Karpas-422 (cell line): ENCODE results near the gene GNPAT. TPM values are rescaled to one million over a fixed set of nuclear protein-coding genes. Genes with fewer than 3 reads are reported as not detected.
"Not testable (repeated sequence)": the region's sequence is repeated elsewhere in the genome, so short reads cannot be mapped to it uniquely, and the experiment has no call there.

Experiments used
- DNase-seq: peaks from one replicate; pipeline ENCODE4 v3.0.0-alpha.2; 2015
- H2AFZ ChIP-seq: fragments of 200-600 bp; sonication (generic); 2 replicates; pipeline ENCODE4 v1.6.1; 2014; ENCODE audit warnings: antibody characterized with exemption, low read length, mixed read lengths
- H3K27ac ChIP-seq: fragments of 200-600 bp; sonication (generic); 2 replicates; pipeline ENCODE4 v1.5.1; 2014; ENCODE audit warnings: mild to moderate bottlenecking, low read length, moderate library complexity
- H3K27me3 ChIP-seq: fragments of 200-600 bp; sonication (generic); 2 replicates; pipeline ENCODE4 v1.6.1; 2014; ENCODE audit warnings: low read length, mixed read lengths
- H3K36me3 ChIP-seq: fragments of 200-600 bp; sonication (generic); 2 replicates; pipeline ENCODE4 v1.6.1; 2014; ENCODE audit warnings: low read length, mixed read lengths; ENCODE audit not compliant: insufficient read depth
- H3K4me1 ChIP-seq: fragments of 200-600 bp; sonication (generic); 2 replicates; pipeline ENCODE4 v1.6.1; 2014; ENCODE audit warnings: mild to moderate bottlenecking, low read length, mixed read lengths
- H3K4me2 ChIP-seq: fragments of 200-600 bp; sonication (generic); 2 replicates; pipeline ENCODE4 v1.6.1; 2014; ENCODE audit warnings: low read length, low read depth, mild to moderate bottlenecking; ENCODE audit not compliant: poor library complexity, severe bottlenecking
- H3K4me3 ChIP-seq: fragments of 200-600 bp; sonication (generic); 2 replicates; pipeline ENCODE4 v1.5.1; 2014; ENCODE audit warnings: mild to moderate bottlenecking, antibody characterized with exemption, low read length, mixed read lengths
- H3K79me2 ChIP-seq: fragments of 200-600 bp; sonication (generic); 2 replicates; pipeline ENCODE4 v1.6.1; 2014; ENCODE audit warnings: mild to moderate bottlenecking, low read length, mixed read lengths
- H3K9ac ChIP-seq: fragments of 200-600 bp; sonication (generic); 2 replicates; pipeline ENCODE4 v1.6.0; 2014; ENCODE audit warnings: low read length
- H3K9me2 ChIP-seq: fragments of 200-600 bp; sonication (generic), shearing (Covaris generic); replicated peaks from 2 replicates; pipeline ENCODE4 v1.6.0; 2014; ENCODE audit warnings: mild to moderate bottlenecking, low read length, moderate library complexity; ENCODE audit not compliant: insufficient read depth
- H3K9me3 ChIP-seq: fragments of 300-700, 200-600 bp; sonication (generic); 2 replicates; pipeline ENCODE4 v1.6.1; 2014; ENCODE audit warnings: low read length, mixed read lengths
- H4K20me1 ChIP-seq: fragments of 200-600 bp; sonication (generic); 2 replicates; pipeline ENCODE4 v1.6.1; 2014; ENCODE audit warnings: mild to moderate bottlenecking, antibody characterized with exemption, low read length, low read depth; ENCODE audit not compliant: insufficient read depth
- total RNA-seq: library from RNA; depleted of rRNA; stranded (reverse); fragments of >200 nt; shearing (Covaris generic); gene quantifications from 2 replicates; pipeline ENCODE4 v1.2.3, GENCODE V29; 2014; ENCODE audit warnings: low replicate concordance

GNPAT gene
- total RNA-seq, 1 experiment from 2014 or later = 36.0 TPM

DNA sequence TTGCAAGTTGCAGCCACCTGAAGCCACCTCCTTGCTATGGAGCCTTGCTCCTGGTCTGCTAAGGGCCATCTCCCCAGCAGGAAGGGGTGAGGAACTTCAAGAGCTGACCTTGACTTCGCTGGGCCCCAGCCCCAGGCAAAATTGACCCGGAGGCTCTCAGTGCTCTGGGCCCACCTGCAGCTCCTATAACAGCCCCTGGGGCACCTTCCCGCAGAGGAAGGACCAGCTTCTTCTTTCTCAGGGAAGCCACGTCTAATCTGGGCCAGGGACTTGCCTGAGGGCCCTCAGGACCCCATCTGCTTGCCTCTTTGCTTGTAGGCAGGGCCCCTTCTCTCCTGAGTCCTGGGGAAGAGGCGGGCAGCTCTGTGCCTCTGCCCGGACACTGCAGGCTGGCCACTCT is 30.9 kb upstream of the GNPAT start:
- H3K36me3 ChIP-seq = no peaks in the 10 kb centered on the region
- no peak for DNase-seq
- H3K9me3 ChIP-seq = no peaks in the 10 kb centered on the region
- H3K4me1 ChIP-seq = peaks cover 14% of the 10 kb centered on the region
- H3K27me3 ChIP-seq = no peaks in the 10 kb centered on the region
- no peak overlapping the region for H3K27ac ChIP-seq
- H3K4me3 ChIP-seq = no peak overlapping the region
- H3K4me2 ChIP-seq = no peak overlapping the region
- no peaks in the 10 kb centered on the region for H3K9me2 ChIP-seq
- H3K9ac ChIP-seq = no peak overlapping the region
- H3K79me2 ChIP-seq = no peaks in the 10 kb centered on the region
- no peaks in the 10 kb centered on the region for H4K20me1 ChIP-seq
- H2AFZ ChIP-seq = no peak overlapping the region

GRCh38 chr1:231211005-231211857 is 29.8 kb upstream of the GNPAT start:
- no peaks in the 10 kb centered on the region for H3K9me2 ChIP-seq
- peak overlapping the region; percentile 69 for H3K4me3 ChIP-seq
- no peaks in the 10 kb centered on the region for H4K20me1 ChIP-seq
- H3K4me2 ChIP-seq = peak overlapping the region; percentile 83
- no peaks in the 10 kb centered on the region for H3K79me2 ChIP-seq
- H3K9me3 ChIP-seq = no peaks in the 10 kb centered on the region
- no peaks in the 10 kb centered on the region for H3K36me3 ChIP-seq
- no peak overlapping the region for H3K27ac ChIP-seq
- peaks cover 25% of the 10 kb centered on the region for H3K4me1 ChIP-seq
- peak overlapping the region; percentile 97 for H2AFZ ChIP-seq
- no peaks in the 10 kb centered on the region for H3K27me3 ChIP-seq
- peak; percentile 95 for DNase-seq
- peak overlapping the region; percentile 63 for H3K9ac ChIP-seq

GRCh38 chr1:231212301-231212700 is 28.7 kb upstream of the GNPAT start:
- not testable (repeated sequence) for H3K27ac ChIP-seq, H4K20me1 ChIP-seq, DNase-seq

DNA sequence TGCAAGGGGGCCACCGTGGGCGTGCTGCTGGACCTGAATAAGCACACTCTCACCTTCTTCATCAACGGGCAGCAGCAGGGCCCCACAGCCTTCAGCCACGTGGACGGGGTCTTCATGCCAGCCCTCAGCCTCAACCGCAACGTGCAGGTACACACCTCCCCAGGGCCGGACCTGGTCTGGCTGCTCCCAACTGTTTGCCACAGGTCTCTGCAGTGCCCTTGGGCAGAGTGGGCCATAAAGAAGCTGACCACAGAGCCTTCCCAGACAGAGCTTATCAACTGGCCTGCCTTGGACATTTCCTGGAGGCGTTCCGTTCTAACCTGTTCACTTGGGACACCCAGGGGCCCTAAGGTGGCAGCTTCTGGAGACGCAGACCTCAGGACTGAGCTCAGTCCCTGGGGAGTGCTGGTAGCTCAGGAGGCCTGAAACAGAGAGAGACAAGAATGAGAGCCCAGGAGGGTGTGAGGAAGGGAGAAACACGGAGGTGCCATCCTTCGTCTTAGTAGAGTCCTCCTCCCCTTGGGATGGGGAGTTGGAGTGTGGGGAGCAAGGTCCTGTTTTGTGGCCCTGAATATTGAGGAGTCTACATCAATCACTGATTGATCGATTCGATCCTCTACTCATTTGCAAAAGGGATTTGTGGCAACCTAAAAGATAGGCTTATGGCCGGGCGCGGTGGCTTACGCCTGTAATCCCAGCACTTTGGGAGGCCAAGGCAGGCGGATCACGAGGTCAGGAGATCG is 27.0 kb upstream of the GNPAT start:
- no peak overlapping the region for H3K4me3 ChIP-seq
- no peaks in the 10 kb centered on the region for H3K9me3 ChIP-seq
- H3K4me1 ChIP-seq = peaks cover 27% of the 10 kb centered on the region
- no peaks in the 10 kb centered on the region for H3K79me2 ChIP-seq
- H3K27me3 ChIP-seq = no peaks in the 10 kb centered on the region
- no peaks in the 10 kb centered on the region for H4K20me1 ChIP-seq
- no peak overlapping the region for H3K27ac ChIP-seq
- no peak overlapping the region for H2AFZ ChIP-seq
- H3K4me2 ChIP-seq = no peak overlapping the region
- H3K36me3 ChIP-seq = no peaks in the 10 kb centered on the region
- no peaks in the 10 kb centered on the region for H3K9me2 ChIP-seq
- DNase-seq = no peak
- no peak overlapping the region for H3K9ac ChIP-seq

More at GRCh38 chr1:231212301-231212700, 28.7 kb upstream of the GNPAT start:
- H3K27me3 ChIP-seq, H3K9me3 ChIP-seq, H3K9me2 ChIP-seq, H3K9ac ChIP-seq, H3K79me2 ChIP-seq, H3K4me3 ChIP-seq, H3K36me3 ChIP-seq, H2AFZ ChIP-seq, H3K4me2 ChIP-seq: not testable (repeated sequence)
- peaks cover 27% of the 10 kb centered on the region for H3K4me1 ChIP-seq

- Histone ChIP-seq H4K20me1 (no peaks in the 10 kb centered on the region), H3K4me1 (peaks cover 27% of the 10 kb centered on the region), H3K9me2 (no peaks in the 10 kb centered on the region), H3K9me3 (no peaks in the 10 kb centered on the region), H3K27ac (no peak overlapping the region), H3K36me3 (no peaks in the 10 kb centered on the region), H3K4me3 (peak overlapping the region; percentile 59), H2AFZ (peak overlapping the region; percentile 95; the same call in 1 of the 2 replicates), H3K4me2 (peak overlapping the region; percentile 77), H3K9ac (peak overlapping the region; percentile 42), H3K27me3 (no peaks in the 10 kb centered on the region), H3K79me2 (no peaks in the 10 kb centered on the region)
- DNase-seq = peak; percentile 52
Measured at GRCh38 chr1:231214918-231215680, 25.9 kb upstream of the GNPAT start.

GRCh38 chr1:231215681-231216385 is 25.2 kb upstream of the GNPAT start:
- H3K36me3 ChIP-seq = no peaks in the 10 kb centered on the region
- H3K4me1 ChIP-seq = peaks cover 27% of the 10 kb centered on the region
- peak overlapping the region; percentile 95; the same call in 1 of the 2 replicates for H2AFZ ChIP-seq
- no peaks in the 10 kb centered on the region for H3K9me3 ChIP-seq
- H4K20me1 ChIP-seq = no peaks in the 10 kb centered on the region
- H3K4me3 ChIP-seq = peak overlapping the region; percentile 59
- H3K9ac ChIP-seq = peak overlapping the region; percentile 42
- no peaks in the 10 kb centered on the region for H3K79me2 ChIP-seq
- DNase-seq = no peak
- no peaks in the 10 kb centered on the region for H3K27me3 ChIP-seq
- H3K9me2 ChIP-seq = no peaks in the 10 kb centered on the region
- peak overlapping the region; percentile 77 for H3K4me2 ChIP-seq
- H3K27ac ChIP-seq = no peak overlapping the region

DNA sequence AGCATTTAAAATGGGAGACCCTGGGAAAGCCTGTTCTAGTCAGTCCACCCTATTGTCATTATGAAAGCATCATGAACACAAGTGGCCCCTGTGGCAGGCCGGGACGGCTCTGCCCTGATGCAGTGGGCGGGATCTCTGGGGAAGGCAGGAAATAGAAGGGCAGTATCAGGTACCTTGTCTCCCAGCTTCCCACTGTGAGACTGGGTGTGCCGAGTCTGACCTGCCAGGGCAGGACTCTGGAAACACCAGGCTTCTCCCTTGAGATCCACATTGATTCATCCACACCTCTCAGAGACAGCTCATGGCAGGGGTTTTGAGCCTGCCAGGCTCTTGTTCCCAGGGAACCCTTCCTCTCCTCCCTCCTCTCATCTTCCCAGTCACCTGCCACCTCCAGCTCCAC is 24.5 kb upstream of the GNPAT start:
- H3K4me2 ChIP-seq = peak overlapping the region; percentile 77
- peaks cover 24% of the 10 kb centered on the region for H3K4me1 ChIP-seq
- no peaks in the 10 kb centered on the region for H3K9me3 ChIP-seq
- H2AFZ ChIP-seq = no peak overlapping the region
- no peak overlapping the region for H3K27ac ChIP-seq
- no peak for DNase-seq
- no peaks in the 10 kb centered on the region for H3K36me3 ChIP-seq
- no peak overlapping the region for H3K9ac ChIP-seq
- H3K27me3 ChIP-seq = no peaks in the 10 kb centered on the region
- H3K79me2 ChIP-seq = no peaks in the 10 kb centered on the region
- no peaks in the 10 kb centered on the region for H3K9me2 ChIP-seq
- no peaks in the 10 kb centered on the region for H4K20me1 ChIP-seq
- no peak overlapping the region for H3K4me3 ChIP-seq
